DMS53 treated with DMSO at 0.1 percent for 48 hours (cell line): Measurements from ENCODE around the gene KRT14.
"Not testable (repeated sequence)": the region's sequence is repeated elsewhere in the genome, so short reads cannot be mapped to it uniquely, and the experiment has no call there.

Source experiments
- DNase-seq: peaks from one replicate; lab custom pipeline; 2025; ENCODE audit not compliant: unreplicated experiment; lab: John Stamatoyannopoulos, UW

Gene KRT14

GRCh38 chr17:41610061-41610517 lies 23.4 kb upstream of the KRT14 start:
- not testable (repeated sequence) for DNase-seq

- not testable (repeated sequence) for DNase-seq
These were observed 20.2 kb upstream of the KRT14 start for GRCh38 chr17:41606930-41607329.

GRCh38 chr17:41602524-41602923 lies 15.8 kb upstream of the KRT14 start:
- DNase-seq: no peak

- DNase-seq: no peak
These were observed 13.6 kb upstream of the KRT14 start for GRCh38 chr17:41600318-41600717.

DNA sequence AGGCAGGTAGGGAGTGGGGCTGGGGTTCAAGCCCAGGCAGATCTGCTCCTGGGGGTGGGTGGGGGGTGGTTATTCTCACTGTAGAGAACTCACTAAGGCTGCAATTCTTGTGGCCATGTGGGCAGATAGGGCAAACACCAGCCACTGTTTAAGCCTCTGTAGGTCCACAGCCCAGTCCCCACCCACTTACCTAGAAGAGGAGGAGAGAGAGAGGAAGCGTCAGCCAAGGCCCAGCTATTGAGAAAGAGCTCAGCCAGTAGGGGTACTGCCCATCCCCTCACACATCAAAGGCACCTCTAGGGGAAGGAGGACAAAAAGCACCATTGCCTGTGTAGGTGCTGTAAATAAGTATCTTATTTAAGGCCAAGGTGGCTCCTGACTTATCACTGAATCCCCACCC lies 13.0 kb upstream of the KRT14 start:
- DNase-seq: no peak

DNA sequence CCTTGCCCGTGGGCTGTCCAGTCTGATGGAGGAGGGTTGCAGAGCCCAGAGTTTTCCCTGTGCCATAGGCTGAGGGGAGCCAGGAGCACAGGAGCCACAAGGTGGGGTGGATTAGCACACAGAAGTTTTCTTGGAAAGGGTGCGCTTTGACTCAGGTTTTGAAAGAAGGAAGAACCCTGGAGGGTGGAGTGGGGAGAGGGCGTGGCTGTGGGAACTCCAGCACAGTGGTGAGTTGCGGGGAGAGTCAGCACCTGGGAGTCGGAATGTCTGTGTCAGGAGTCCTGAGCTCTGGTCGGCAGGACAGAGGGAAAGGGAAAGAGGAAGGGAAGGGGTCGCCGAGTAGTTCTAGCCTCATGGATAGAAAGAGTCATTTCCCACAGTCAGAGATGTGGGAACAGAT lies 8.9 kb upstream of the KRT14 start:
- no peak for DNase-seq

GRCh38 chr17:41594363-41594915 lies 7.7 kb upstream of the KRT14 start:
- no peak for DNase-seq

DNA sequence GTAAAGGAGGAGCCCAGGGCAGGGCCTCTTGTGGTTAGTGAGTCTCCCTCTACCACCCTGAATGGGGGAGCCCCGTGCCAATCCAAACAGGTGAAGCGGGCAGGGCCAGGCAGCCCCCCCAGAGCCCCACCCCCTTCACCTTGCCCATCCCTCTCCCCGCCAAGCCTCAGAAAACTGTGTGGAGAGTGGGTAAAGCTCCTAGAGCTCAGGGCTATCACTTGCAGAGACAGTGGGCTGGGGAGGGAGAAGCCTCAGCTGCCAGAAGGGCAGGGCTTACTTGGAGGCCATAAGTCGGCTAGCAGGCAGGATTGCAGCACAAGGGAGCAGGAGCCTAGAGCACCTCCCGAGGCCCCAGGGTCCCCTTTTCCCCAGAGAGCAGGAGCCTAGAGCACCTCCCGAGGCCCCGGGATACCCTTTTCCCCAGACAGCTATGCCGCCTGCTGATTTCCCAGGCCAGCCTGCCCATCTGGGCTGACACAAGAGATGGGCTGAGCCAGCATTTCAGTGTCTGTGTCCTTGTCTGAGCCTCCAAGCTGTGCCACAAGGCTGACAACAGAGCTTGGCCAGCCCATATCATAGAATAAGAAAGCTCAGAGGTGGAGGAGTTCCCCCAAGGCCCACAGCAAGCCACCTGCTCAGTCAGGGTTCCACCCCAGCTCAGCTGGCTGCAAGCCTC lies 6.7 kb upstream of the KRT14 start:
- DNase-seq: no peak

DNA sequence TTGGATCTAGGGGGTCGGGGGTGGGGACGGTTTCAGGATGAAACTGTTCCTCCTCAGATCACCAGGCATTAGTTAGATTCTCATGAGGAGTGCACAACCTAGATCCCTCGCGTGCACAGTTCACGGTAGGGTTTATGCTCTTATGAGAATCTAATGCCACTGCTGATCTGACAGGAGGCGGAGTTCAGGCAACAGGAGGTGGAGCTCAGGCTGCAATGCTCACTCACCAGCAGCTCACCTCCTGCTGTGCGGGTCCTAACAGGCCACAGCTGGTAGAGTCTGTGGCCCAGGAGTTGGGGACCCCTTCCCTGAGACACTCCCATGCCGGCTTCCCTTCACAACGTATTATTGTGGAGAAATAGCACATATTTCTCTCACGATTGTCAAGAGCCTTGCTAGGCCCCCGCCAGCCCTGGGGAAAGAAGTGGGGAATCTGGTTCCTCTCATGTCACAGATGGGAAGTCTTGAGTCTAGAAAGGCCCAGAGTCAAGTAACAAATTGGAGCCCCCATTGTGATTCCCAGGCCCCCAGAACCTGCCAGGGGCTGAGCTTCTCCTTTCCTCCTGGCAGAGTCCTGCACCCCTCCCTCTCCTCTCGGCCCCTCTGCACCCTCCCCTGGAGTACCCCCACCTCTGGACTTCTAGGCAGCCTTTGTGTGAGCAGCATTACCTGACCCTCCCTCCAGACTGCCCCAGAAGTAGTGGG lies 6.1 kb upstream of the KRT14 start:
- no peak for DNase-seq

GRCh38 chr17:41589301-41589700 lies 2.6 kb upstream of the KRT14 start:
- DNase-seq: no peak

DNA sequence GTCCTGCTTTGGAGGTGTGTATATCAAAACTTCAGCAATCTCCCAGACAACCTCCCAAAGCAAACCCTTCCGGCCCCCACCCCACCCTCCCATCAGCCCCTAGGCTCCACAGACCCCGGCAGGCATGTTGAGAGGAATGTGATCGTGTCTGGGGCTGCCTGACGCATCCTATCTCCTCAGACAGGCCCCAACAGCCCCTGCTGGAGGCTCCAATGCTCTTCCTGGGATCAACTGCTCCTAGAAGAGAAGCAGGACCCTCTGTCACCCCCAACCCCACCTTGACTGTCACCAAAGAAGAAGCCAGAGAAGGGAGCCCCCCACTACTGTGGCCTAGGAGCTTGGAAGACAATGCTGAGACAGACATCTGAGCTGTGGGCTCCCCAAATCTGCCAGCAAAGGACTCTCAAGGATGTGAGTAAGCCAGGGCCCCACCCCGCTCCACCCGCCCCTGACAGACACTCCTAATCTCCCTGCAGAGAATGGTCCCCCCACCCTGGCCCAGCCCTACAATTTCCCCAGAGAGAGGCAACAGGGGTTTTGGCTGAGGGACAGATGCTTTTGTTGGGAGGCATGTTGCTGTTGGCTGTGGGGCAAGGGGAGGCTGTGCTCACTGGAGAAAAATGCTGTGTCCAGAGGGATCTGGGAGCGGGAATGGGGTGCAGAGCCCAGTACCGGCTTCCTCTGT lies 1.6 kb upstream of the KRT14 start:
- no peak for DNase-seq

DNA sequence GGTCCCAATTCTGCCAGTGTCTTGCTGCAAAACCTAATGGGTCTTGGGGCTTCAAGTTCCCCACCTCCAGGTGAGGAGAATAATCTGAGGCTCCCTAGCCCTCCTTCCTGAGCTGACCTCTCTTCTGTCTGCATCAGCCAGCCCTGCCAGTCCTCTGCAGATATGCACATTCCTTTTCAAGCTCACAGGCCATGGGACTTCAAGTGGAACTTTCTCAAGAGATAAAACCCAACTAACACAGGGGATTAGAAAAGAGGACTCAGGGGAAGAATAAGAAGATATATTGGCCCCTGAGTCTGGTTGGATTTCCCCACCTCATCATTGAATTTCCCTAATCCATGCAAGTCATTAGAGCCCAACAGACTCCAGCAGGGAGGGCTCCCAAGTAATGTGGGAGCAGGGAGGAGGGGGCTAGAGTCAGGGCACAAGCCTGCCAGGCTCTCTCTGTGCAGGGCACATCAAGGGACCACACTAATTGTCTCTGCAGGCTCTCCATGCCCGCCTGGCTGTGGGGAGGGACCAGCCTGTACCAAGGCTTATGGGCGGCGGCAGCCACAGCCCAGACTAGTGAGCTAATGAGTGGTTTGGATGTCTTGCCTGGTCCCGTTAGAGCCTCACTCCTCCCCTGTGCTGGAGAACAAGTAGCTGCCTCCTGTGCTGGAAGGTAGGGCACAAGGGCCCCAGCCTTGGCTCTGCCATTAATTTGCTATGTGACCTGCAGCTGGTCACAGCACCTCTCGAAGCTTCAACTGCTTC lies 1.2 kb downstream of the KRT14 start:
- DNase-seq: no peak

GRCh38 chr17:41584331-41584927 lies 2.3 kb downstream of the KRT14 start:
- DNase-seq: not testable (repeated sequence)

GRCh38 chr17:41583137-41584127 lies 3.3 kb downstream of the KRT14 start:
- peak; percentile 11 for DNase-seq

DNA sequence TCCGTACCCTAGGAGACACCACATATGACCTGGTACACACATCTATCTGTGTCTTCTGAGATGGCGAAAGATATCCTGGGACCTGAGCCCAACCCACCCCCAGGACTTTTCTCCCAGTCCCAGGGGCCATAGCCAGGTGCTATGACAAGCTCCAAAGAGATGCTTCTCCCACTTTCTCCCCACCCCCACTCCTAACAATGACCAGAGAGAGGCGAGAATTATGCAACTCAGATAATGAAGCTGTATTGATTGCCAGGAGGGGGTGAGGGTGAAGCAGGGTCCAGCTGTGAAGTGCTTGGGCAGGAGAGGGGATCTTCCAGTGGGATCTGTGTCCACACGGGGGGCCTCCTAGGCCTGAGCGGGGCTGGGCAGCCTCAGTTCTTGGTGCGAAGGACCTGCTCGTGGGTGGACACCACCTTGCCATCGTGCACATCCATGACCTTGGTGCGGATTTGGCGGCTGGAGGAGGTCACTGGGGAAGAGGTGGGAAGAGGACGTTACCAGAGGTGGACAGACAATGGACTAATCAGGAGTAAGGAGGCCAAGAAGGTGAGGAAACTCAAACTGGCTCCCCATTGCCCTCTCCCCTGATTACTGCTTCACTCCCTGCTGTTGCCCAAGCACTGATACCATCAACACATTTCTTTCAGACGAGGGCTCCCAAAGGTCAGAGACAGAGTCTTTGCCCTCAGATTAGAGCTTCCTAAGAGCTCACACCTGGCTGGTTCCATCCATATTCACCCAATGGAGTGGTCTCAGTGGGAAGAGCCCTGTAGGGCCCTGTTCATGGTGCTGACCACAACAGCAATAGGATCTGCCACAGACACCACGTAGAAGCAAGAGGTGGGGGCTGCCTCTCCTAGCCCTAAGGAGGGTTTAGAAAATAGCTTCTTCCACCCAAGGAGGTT lies 4.4 kb downstream of the KRT14 start:
- DNase-seq: not testable (repeated sequence)

GRCh38 chr17:41581366-41582060 lies 5.2 kb downstream of the KRT14 start:
- no peak for DNase-seq

GRCh38 chr17:41580687-41581365 lies 5.9 kb downstream of the KRT14 start:
- no peak for DNase-seq
